Progenitor cell of endocrine pancreas (in vitro differentiated cells): Measurements from ENCODE around the gene PIGW. TPM values are rescaled to one million over a fixed set of nuclear protein-coding genes. Genes with fewer than 3 reads are reported as not detected.

Experiments
- DNase-seq: peaks from one replicate; pipeline ENCODE4 v3.0.0; 2021; ENCODE audit warnings: low spot score; ENCODE audit not compliant: unreplicated experiment
- H3K27ac Mint-ChIP-seq: 2 replicates; pipeline ENCODE4 v1.8.0; 2021; ENCODE audit warnings: mild to moderate bottlenecking, moderate library complexity, mixed read lengths
- H3K27me3 Mint-ChIP-seq: 2 replicates; pipeline ENCODE4 v1.8.0; 2021; ENCODE audit warnings: mixed read lengths
- H3K36me3 Mint-ChIP-seq: 2 replicates; pipeline ENCODE4 v1.8.0; 2022; ENCODE audit warnings: mixed read lengths; ENCODE audit not compliant: insufficient read depth
- H3K4me1 Mint-ChIP-seq: 2 replicates; pipeline ENCODE4 v1.8.0; 2021; ENCODE audit warnings: low read depth, mixed read lengths
- H3K4me3 Mint-ChIP-seq: 2 replicates; pipeline ENCODE4 v1.8.0; 2021; ENCODE audit warnings: low read depth, mild to moderate bottlenecking, moderate library complexity, mixed read lengths
- H3K9me3 Mint-ChIP-seq: 2 replicates; pipeline ENCODE4 v1.8.0; 2021; ENCODE audit warnings: low read depth, mixed read lengths
- total RNA-seq: library from RNA; stranded (reverse); gene quantifications from 2 replicates; pipeline ENCODE4 v1.2.1, GENCODE V29; 2021
- TF ChIP-seq, protein P1 (sequence below): fragments of 200-600 bp; sonication (generic); IDR thresholded peaks from one replicate; pipeline ENCODE4 v1.5.0; 2021; ENCODE audit warnings: antibody characterized with exemption, mild to moderate bottlenecking; ENCODE audit not compliant: unreplicated experiment

Gene PIGW
- total RNA-seq, 1 donor from 2014 or later, result 7.3 TPM

DNA sequence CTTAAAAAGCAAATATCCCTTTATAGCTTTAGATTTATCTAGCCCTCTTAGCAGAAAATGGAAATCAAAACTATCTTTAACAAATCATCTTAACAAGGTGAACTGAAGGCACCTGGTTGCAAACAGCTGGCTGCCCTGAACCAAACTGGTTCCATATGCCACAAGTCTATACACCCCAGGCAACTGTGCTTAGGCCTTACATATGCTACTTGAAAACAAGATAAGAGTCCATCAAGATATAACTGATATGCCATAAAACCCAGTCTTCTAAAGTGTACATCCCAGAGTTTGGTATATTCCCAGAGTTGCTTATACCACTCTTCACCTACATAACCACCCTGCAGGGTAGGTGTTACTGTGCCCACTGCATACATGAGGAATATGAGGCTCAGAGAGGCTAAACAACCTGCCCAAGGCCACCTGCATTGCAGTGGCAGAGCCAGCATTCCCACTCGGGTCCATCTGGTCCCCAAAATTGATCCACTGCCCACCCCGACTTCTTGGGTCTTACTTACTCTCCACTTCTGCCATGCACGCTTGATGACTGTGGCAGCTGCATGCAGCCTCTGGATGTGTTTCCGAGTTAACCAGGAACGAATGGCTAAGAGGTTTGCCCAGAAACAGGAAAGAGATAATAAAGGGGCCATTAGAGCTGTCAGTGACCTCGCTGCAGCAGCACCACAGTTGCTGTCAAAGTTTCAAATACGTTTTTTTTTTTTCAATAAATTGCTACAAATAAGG is 36.1 kb upstream of the PIGW start:
- H3K4me1 Mint-ChIP-seq, result peaks cover 3% of the 10 kb centered on the region
- DNase-seq, result no peak
- TF ChIP-seq, protein P1, sequence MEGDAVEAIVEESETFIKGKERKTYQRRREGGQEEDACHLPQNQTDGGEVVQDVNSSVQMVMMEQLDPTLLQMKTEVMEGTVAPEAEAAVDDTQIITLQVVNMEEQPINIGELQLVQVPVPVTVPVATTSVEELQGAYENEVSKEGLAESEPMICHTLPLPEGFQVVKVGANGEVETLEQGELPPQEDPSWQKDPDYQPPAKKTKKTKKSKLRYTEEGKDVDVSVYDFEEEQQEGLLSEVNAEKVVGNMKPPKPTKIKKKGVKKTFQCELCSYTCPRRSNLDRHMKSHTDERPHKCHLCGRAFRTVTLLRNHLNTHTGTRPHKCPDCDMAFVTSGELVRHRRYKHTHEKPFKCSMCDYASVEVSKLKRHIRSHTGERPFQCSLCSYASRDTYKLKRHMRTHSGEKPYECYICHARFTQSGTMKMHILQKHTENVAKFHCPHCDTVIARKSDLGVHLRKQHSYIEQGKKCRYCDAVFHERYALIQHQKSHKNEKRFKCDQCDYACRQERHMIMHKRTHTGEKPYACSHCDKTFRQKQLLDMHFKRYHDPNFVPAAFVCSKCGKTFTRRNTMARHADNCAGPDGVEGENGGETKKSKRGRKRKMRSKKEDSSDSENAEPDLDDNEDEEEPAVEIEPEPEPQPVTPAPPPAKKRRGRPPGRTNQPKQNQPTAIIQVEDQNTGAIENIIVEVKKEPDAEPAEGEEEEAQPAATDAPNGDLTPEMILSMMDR, result no peak
- H3K27ac Mint-ChIP-seq, result no peak overlapping the region
- H3K36me3 Mint-ChIP-seq, result peaks cover 11% of the 10 kb centered on the region
- H3K27me3 Mint-ChIP-seq, result no peaks in the 10 kb centered on the region
- no peak overlapping the region for H3K4me3 Mint-ChIP-seq
- H3K9me3 Mint-ChIP-seq, result no peaks in the 10 kb centered on the region

DNA sequence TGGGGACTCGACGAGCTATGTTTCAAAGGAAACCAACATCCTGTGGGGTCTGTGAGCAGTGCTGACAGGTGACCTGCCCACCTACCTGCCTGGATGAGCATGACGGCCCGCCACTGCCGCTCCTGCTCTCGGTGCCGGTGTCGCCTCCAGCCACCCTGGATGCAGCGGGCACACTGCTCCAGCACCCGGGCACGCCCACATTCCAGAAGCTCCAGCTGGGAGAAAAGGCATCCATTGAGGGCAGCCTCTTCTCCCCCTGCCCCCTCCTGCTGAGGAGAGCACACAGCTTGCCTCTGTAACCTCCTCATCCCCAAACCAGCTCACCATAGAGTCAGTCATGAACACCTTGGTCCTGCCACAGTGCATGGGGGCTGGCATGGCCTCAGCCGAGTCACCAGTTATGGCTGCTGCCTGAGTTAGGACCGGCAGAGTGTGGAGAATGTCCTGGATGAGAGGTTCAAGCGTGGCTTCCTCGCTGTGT is 34.0 kb upstream of the PIGW start:
- Mint-ChIP-seq H3K27me3 (no peaks in the 10 kb centered on the region), H3K27ac (no peak overlapping the region), H3K36me3 (peaks cover 12% of the 10 kb centered on the region)

DNA sequence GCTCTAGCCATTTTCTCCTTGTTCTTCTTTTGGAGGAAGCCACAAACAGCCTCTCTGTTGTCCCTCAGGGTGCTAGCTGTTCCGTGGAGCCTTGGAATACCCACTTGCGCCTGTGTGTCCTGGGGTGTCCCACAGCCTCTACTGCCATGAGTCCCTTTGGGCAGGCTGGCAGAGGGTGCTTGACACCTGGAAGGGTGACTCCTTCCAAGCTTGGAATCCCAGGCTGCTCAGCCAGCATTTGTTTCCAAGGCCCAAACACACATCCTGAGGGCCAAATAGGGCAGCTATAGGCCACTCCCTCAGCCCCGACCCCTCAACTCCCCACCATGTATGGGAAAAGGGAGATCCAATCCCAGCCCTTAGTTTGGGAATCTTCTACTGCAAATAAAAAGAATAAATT is 33.4 kb upstream of the PIGW start:
- peaks cover 10% of the 10 kb centered on the region for H3K36me3 Mint-ChIP-seq
- no peak overlapping the region for H3K4me3 Mint-ChIP-seq
- no peaks in the 10 kb centered on the region for H3K27me3 Mint-ChIP-seq
- H3K4me1 Mint-ChIP-seq, result no peaks in the 10 kb centered on the region
- TF ChIP-seq, protein P1, result no peak
- no peaks in the 10 kb centered on the region for H3K9me3 Mint-ChIP-seq
- no peak for DNase-seq
- no peak overlapping the region for H3K27ac Mint-ChIP-seq

More for the DNA sequence above, 34.0 kb upstream of the PIGW start:
- no peaks in the 10 kb centered on the region for H3K4me1 Mint-ChIP-seq
- no peak overlapping the region for H3K4me3 Mint-ChIP-seq
- no peak for DNase-seq
- H3K9me3 Mint-ChIP-seq, result no peaks in the 10 kb centered on the region
- TF ChIP-seq, protein P1, result no peak

DNA sequence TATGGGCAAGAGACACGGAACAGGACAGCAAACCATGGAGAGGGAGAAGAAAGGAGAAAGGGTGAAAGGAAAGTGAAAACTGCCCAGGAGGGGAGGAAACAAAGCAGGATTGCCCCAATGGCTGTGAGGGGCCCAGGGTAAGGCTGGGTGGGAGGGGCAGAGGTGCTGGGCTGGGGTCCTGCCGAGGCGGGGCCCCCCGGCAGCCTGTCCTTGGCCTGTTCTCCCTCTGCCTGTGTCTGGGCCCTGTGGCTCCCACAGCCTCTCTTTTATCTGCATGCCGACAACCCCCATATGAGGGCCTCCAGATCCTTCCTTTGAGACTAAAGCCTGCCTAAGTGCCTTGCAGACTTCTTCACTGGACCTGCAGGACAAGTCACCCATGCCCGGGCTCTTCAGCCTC is 32.8 kb upstream of the PIGW start:
- no peak for DNase-seq
- peaks cover 9% of the 10 kb centered on the region for H3K36me3 Mint-ChIP-seq
- no peak overlapping the region for H3K27ac Mint-ChIP-seq
- no peak overlapping the region for H3K4me3 Mint-ChIP-seq
- no peaks in the 10 kb centered on the region for H3K4me1 Mint-ChIP-seq
- H3K27me3 Mint-ChIP-seq, result no peaks in the 10 kb centered on the region
- TF ChIP-seq, protein P1, result no peak
- H3K9me3 Mint-ChIP-seq, result no peaks in the 10 kb centered on the region

DNA sequence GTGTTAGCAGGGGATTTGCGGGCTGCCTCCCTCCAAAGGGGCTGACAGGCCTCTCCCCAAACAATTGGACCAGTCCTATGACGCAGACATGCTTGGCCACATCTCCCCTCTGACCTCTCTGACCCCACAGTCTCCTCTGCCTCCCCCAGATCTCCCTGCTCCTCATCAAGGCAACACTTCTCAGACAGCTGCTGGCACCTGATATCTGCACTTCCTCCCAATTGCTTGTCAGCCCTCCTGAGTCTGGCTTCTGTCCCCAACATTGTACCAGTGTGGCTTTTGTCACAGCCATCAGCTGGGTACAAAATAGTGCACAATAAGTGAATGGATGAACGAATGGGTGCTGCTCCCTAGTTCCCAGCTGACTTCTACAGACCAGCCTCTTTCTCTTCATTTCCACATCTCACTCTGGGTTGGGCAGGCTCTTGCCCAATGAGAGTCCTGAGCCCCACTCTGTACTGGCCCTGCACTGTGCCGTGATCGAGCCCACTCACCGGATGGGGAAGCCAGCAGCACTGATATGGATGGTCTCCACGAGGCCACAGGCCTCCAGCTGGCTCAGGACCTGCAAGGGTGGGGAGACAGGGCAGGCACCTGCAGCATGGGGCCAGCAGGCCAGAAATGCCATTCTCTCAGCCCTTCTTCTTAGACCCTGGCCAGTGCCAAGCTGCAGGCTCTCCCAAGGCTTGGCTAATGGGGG is 31.2 kb upstream of the PIGW start:
- Mint-ChIP-seq H3K36me3 (peaks cover 6% of the 10 kb centered on the region), H3K9me3 (no peaks in the 10 kb centered on the region), H3K4me3 (no peak overlapping the region), H3K4me1 (no peaks in the 10 kb centered on the region), H3K27me3 (no peaks in the 10 kb centered on the region), H3K27ac (peak overlapping the region; percentile 86)
- DNase-seq, result no peak
- TF ChIP-seq, protein P1, result no peak
